CD4-positive, alpha-beta T cell treated with Interleukin-15 for 4 hours (primary cell): ENCODE measurements around the gene MYO9A.
A peak's percentile ranks its signal among the peaks of the same experiment; 100 is the strongest.

Source experiments
- DNase-seq: peaks from one replicate; pipeline ENCODE4 v3.0.0-alpha.2; 2020; ENCODE audit warnings: low spot score

MYO9A gene

GRCh38 chr15:72118017-72118978 is at the start of gene MYO9A, which contains the start of gene SENP8:
Gene MYO9A, minus strand, starts transcription at chr15:72118150. Its CDS starts 71,587 bp downstream, at chr15:72046563.
Gene SENP8, plus strand, starts transcription at chr15:72118403. Its CDS starts 21,221 bp downstream, at chr15:72139624.
- DNase-seq: peak; percentile 98

- DNase-seq: no peak
These were observed 49.5 kb upstream of the MYO9A start for GRCh38 chr15:72167445-72167844.

DNA sequence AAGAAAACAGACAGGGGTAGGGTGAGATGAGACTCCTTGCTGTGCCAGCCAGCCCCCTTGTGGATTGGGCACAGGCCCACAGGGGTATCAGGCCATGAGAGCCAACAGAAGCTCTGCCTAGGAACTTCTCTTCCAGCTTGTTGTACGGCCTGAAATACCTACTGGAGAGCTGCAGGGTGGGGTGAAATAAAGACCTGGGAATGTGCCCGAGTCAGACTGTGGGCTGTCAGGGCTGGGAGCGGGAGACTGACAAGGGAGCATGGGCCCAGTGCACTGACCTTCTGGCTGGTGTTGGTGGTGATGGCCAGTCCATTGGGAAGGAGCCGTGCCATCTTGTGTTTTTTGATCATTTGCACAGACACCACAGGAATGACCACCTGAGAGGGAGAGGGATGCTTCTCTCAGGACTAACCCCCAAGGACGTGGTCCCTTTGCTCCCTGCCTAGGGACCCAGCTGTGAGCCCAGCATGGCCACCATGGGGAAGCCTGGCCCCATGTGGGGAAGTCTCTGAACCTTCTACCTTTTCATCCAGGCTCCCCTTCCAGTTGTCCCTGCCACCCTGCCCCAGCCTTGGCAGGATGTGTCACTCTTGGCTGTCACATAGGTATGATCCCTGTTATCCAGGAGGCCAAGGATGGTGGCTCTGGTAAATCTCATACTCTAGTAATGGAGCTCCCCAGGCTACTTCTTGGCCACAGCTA is 48.9 kb upstream of the MYO9A start:
- no peak for DNase-seq

DNA sequence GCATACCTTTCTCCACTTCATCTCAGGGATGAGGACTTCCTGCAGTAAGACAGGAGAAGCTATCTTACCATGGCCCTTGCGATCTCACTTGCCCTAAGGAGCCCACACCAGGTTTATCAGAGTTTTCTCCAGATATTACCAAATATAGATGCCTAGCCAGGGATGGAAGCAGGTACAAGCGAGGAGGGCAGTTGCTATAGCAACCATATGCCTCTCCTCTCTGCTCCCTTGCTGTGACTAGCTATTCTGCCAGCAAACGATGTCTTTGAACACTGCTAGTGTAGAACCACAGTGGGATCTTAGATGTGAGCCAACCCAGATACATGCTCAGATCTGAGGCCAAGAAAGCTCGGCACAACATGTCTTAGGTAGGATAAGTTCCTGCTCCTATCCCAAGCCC is 45.8 kb upstream of the MYO9A start:
- DNase-seq: no peak

GRCh38 chr15:72162569-72162968 is 44.6 kb upstream of the MYO9A start:
- DNase-seq: no peak

DNA sequence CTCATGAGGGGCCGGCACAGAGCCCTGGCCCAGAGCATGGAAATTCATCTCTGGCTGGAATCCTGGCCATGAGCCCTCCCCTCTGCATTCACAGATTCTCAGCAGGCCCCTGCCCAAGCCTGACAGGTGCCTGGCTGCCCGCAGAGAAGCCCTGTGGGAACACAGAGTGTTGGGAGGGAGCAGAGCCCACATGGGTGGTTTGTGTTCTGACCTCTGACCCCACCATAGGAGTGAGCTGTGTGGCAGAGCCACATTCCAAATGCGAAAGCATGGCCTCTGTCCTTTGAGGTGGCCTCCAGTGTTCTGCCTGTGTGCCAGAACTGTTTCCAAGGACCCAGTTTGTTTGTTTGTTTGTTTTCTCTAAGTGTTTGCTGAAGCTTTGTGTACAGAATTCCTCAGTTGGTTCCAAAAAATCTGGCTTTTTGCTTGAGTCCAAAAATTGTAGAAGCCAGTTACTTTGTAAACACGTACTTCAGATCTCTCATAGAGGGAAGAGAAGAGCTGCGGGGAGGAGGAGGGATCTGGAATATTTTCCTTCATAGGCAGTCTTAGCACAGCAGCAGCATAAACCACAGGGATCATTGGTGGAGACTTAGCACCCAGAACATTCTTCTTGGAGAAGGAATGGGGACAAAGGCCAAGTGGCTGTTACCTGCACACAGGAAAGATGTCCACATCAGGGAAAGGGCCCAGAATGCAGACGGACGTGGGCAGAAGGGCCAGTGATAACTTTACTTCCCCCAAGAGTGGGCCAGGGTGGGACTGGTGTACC is 43.6 kb upstream of the MYO9A start:
- no peak for DNase-seq

DNA sequence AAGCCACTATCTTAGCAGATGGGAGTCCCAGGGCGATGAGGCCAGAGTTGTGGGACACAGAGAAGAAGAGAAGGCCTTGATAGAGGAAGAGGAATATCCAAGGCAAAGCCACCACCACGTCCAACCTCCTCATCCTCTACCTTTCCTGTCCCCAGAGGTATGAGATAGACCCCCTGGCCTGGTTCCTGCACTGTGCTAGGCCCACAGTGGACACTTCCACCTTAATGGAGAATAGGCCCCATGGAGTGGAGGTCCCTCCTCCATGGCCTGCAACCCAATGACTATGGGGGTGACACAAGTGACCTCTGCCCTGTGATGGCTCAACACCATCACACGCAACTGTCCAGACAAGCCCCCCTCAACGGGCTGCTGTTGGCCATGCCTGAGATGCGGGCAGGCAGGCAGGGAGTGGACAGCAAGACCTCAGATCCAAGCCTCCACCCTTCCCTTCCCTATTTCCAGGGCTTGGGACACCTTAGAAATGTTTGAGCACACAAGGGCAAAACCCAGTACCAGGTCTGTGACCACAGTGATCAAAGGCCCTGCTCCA is 42.8 kb upstream of the MYO9A start:
- no peak for DNase-seq

- DNase-seq: no peak
These were observed 39.0 kb upstream of the MYO9A start for GRCh38 chr15:72156928-72157327.

- peak; percentile 76 for DNase-seq
These were observed 38.0 kb upstream of the MYO9A start for GRCh38 chr15:72155635-72156616.

DNA sequence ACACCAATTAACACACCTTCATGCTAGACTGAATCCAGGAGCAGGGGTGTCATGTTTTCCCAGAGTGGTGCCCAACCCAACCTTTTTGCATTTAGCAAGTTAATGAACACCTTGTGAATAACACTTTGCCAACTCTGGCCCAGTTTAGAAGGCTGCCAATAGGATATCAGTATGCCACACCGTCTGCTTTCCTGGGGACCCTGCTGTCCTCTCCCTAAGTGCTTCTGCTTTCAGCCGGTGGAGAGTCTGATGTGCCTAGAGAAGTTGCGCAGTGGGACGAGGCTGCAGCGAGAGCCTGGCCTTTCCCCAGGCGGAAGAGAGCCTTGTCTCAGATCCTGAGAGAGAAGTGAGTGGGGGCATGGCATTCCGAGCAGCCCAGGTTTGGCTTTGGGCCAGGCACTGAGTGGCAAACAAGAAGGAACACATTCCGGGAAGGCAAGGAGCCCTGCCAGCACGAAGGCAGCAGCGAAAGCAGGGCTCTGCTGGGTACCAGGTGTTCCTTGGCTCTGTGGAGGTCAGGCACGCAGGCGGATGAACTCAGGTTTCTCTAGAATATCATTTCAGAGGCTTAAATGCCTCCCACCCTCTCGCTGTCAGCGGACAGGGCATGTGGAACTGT is 37.2 kb upstream of the MYO9A start:
- no peak for DNase-seq

GRCh38 chr15:72154316-72154715 is 36.4 kb upstream of the MYO9A start:
- DNase-seq: no peak

DNA sequence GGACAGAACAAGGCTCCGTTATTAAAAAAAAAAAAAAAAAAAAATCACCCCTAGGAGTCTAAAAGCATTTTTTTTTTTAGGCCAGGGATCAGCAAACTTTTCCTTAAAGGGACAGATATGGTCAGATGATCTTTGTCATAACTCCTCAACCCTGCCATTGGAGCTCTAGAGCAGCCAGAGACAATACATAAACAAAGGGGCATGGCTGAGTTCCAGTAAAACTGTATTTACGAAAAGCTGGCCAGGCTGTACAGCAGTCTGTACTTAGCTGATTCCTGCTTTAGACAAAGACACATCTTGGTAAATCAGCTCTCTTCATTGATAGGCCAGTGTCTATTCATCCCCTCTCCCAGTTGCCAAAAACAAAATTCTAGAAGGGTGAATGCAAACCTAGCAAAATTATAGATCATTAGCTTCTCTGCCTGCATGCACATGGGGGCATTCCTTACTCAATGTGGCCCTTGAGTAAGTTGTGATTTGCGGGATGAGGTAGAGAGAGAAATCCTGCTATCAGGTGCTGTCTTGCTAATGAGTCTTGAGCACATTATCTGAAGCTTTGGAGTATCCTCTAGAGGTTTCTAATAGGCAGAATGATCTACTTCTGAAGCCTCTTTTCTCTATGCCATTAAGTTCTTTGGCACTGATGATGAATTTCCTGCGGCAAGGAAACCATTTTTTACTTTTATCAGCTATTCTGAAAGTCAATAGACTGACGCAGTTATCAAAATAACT is 35.5 kb upstream of the MYO9A start:
- DNase-seq: no peak

DNA sequence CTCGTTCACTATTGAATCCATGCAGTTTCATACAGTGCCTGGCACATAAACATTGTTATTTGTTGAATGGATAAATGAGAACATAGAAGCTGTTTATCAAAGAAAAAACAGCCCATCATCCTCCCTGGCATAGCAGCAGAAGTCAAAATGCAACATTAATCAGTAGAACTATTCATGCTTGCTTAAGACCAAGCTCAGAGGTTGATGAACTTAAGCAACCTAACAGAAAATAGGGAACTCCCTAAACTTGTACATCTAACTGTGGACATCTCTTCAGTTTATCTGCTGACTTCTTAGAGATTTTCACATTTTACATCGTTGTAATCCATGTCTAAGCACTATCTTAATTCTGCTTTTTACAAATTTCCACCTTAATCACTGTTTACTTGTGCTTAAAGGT is 29.5 kb upstream of the MYO9A start:
- DNase-seq: no peak

- no peak for DNase-seq
These were observed 29.0 kb upstream of the MYO9A start for GRCh38 chr15:72146934-72147333.

GRCh38 chr15:72146221-72146620 is 28.3 kb upstream of the MYO9A start:
- no peak for DNase-seq

- no peak for DNase-seq
These were observed 23.5 kb upstream of the MYO9A start for GRCh38 chr15:72141171-72142084.

GRCh38 chr15:72140088-72140487 is 22.1 kb upstream of the MYO9A start:
- DNase-seq: no peak

DNA sequence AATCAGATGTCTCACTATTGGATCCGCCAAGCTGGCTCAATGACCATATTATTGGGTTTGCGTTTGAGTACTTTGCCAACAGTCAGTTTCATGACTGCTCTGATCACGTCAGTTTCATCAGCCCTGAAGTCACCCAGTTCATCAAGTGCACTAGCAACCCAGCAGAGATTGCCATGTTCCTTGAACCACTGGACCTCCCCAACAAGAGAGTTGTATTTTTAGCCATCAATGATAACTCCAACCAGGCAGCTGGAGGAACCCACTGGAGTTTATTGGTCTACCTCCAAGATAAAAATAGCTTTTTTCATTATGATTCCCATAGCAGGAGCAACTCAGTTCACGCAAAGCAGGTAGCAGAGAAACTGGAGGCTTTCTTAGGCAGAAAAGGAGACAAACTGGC is 21.7 kb upstream of the MYO9A start:
- DNase-seq: no peak
